Endothelial cell of umbilical vein (primary cell): ENCODE results near the gene PYY. TPM values are rescaled to one million over a fixed set of nuclear protein-coding genes. Genes with fewer than 3 reads are reported as not detected.

ENCODE experiments used
- BruUV-seq: library from RNA; stranded (reverse); fragments of 400-500 nt; replicated peaks from 2 replicates; lab custom pipeline; 2021; lab: Mats Ljungman, UMichigan
- CTCF ChIA-PET: fragments of 300-600, 350-600 bp; sonication (Branson Sonifier 250); formaldehyde crosslinking; loops from one replicate; lab custom pipeline; 2021; ENCODE audit warnings: antibody characterized with exemption, inconsistent platforms; lab: Charles Lee
- POLR2A ChIA-PET: fragments of 300-600, 350-600 bp; sonication (Branson Sonifier 250); formaldehyde crosslinking; loops from one replicate; lab custom pipeline; 2021; ENCODE audit warnings: antibody characterized with exemption, inconsistent platforms; lab: Charles Lee
- DNase-seq: peaks from one replicate; pipeline ENCODE4 v3.0.0-alpha.2; 2011; ENCODE audit warnings: low read depth, low spot score
- FAIRE-seq: peaks from 2 replicates; lab custom pipeline; 2011; peaks lifted over from hg19 to GRCh38; lab: Jason Lieb, UNC
- H2AFZ ChIP-seq: 2 replicates; pipeline ENCODE4 v1.6.0; 2012; ENCODE audit warnings: low read depth, low read length, control low read depth, inconsistent platforms
- H3K27ac ChIP-seq: 2 replicates; pipeline ENCODE4 v1.5.1; 2011; ENCODE audit warnings: low read depth, mild to moderate bottlenecking, control low read depth, low read length, moderate library complexity; ENCODE audit not compliant: insufficient read depth
- H3K27me3 ChIP-seq, 2 experiments: 2 replicates each; pipeline versions ENCODE4 v1.6.0 to v1.6.1; 2011; ENCODE audit warnings: low read length in 2 of 2, mixed read lengths in 1 of 2; ENCODE audit not compliant: control insufficient read depth in 2 of 2, insufficient read depth in 2 of 2
- H3K36me3 ChIP-seq, 2 experiments: 2 replicates in 1 of 2; 3 replicates in 1 of 2; pipeline ENCODE4 v1.5.1; 2011; ENCODE audit warnings: low read length in 2 of 2, mild to moderate bottlenecking in 1 of 2, moderate library complexity in 1 of 2; ENCODE audit not compliant: control insufficient read depth in 2 of 2, insufficient read depth in 2 of 2; ENCODE audit errors: extremely low read depth in 1 of 2
- H3K4me1 ChIP-seq: 3 replicates; pipeline ENCODE4 v1.5.1; 2011; ENCODE audit warnings: mild to moderate bottlenecking, low read length; ENCODE audit not compliant: control insufficient read depth, insufficient read depth; ENCODE audit errors: extremely low read depth
- H3K4me2 ChIP-seq: 2 replicates; pipeline ENCODE4 v1.6.1; 2011; ENCODE audit warnings: low read length, control low read depth, mixed read lengths; ENCODE audit not compliant: insufficient read depth
- H3K4me3 ChIP-seq, 3 experiments: fragments of 200-600 bp in 1 of 3; sonication (generic), shearing (Covaris generic) in 1 of 3; replicated peaks in 1 of 3; 2 replicates each; pipeline ENCODE4 v1.5.1; 2011 to 2016; ENCODE audit warnings: control low read depth in 3 of 3, low read length in 3 of 3, mild to moderate bottlenecking in 2 of 3, inconsistent platforms in 1 of 3, low read depth in 1 of 3, moderate library complexity in 1 of 3; ENCODE audit not compliant: insufficient read depth in 1 of 3
- H3K79me2 ChIP-seq: 2 replicates; pipeline ENCODE4 v1.6.0; 2012; ENCODE audit warnings: low read length, inconsistent platforms; ENCODE audit not compliant: control insufficient read depth, insufficient read depth
- H3K9ac ChIP-seq: replicated peaks from 2 replicates; pipeline ENCODE3; 2011; ENCODE audit warnings: low read length, control low read depth; ENCODE audit not compliant: insufficient read depth; ENCODE audit errors: extremely low read depth
- H3K9me1 ChIP-seq: replicated peaks from 3 replicates; pipeline ENCODE4 v1.6.0; 2011; ENCODE audit warnings: mild to moderate bottlenecking, low read length; ENCODE audit not compliant: control insufficient read depth, insufficient read depth; ENCODE audit errors: extremely low read depth
- H3K9me3 ChIP-seq: replicated peaks from 2 replicates; pipeline ENCODE4 v1.5.1; 2012; ENCODE audit warnings: low read length, inconsistent platforms; ENCODE audit not compliant: control insufficient read depth, insufficient read depth
- H4K20me1 ChIP-seq: replicated peaks from 2 replicates; pipeline ENCODE3; 2011; ENCODE audit warnings: mild to moderate bottlenecking, low read length; ENCODE audit not compliant: control insufficient read depth, insufficient read depth; ENCODE audit errors: extremely low read depth
- CTCF ChIP-seq, 2 donors: IDR thresholded peaks; 1 replicate in 1 of 2; 2 replicates in 1 of 2; pipeline ENCODE4 v1.5.1; 2011; ENCODE audit warnings: low read length in 2 of 2, mild to moderate bottlenecking in 2 of 2, moderate library complexity in 2 of 2, control low read depth in 1 of 2, inconsistent platforms in 1 of 2, low read depth in 1 of 2; ENCODE audit not compliant: insufficient read depth in 1 of 2; ENCODE audit errors: extremely low read depth in 1 of 2
- EZH2 ChIP-seq: IDR thresholded peaks from 2 replicates; pipeline ENCODE4 v1.6.1; 2012; ENCODE audit warnings: borderline replicate concordance, low read depth, mild to moderate bottlenecking, moderate library complexity, low read length, inconsistent platforms; ENCODE audit not compliant: severe bottlenecking
- FOS ChIP-seq: IDR thresholded peaks from 2 replicates; pipeline ENCODE4 v1.6.1; 2011; ENCODE audit warnings: mild to moderate bottlenecking, low read length, moderate library complexity, borderline replicate concordance; ENCODE audit not compliant: insufficient read depth
- GATA2 ChIP-seq: IDR thresholded peaks from 2 replicates; pipeline ENCODE4 v1.7.0; 2011; ENCODE audit warnings: low read depth, mild to moderate bottlenecking, moderate library complexity, mixed read lengths, low read length; ENCODE audit not compliant: insufficient read length, insufficient read depth
- JUN ChIP-seq: IDR thresholded peaks from 2 replicates; pipeline ENCODE4 v1.6.1; 2011; ENCODE audit warnings: borderline replicate concordance, low read depth; ENCODE audit not compliant: insufficient read length, insufficient read depth
- MYC ChIP-seq: IDR thresholded peaks from one replicate; pipeline ENCODE4 v1.6.1; 2011; ENCODE audit warnings: mild to moderate bottlenecking, low read depth, low read length
- POLR2A ChIP-seq: IDR thresholded peaks from 2 replicates; pipeline ENCODE4 v1.6.1; 2012; ENCODE audit warnings: low read depth, mild to moderate bottlenecking, control low read depth, low read length
- POLR2AphosphoS5 ChIP-seq: IDR thresholded peaks from 2 replicates; pipeline ENCODE4 v1.6.1; 2012; ENCODE audit warnings: low read depth, mild to moderate bottlenecking, control low read depth, low read length, moderate library complexity; ENCODE audit not compliant: insufficient read depth
- dilution Hi-C: fragments of 300-500 bp; cut with MboI; formaldehyde crosslinking; loops from one replicate; pipeline ENCODE4 v1.15.0; 2019; ENCODE audit warnings: low sequenced_read_pairs; ENCODE audit not compliant: extremely low pct_ligation_motif_present
- intact Hi-C: fragments of 100-400 bp; cut with micrococcal nuclease; formaldehyde crosslinking; loops from one replicate; pipeline ENCODE4 v1.10.0; 2022
- polyA plus RNA-seq, 4 experiments: library from polyadenylated mRNA; depleted of rRNA in 3 of 4; stranded (reverse) in 3 of 4; unstranded in 1 of 4; fragments of >200 nt; gene quantifications; 2 replicates each; pipeline versions ENCODE4 v1.2.1 to v1.2.3, GENCODE V29; 2011 to 2012; ENCODE audit warnings: missing spikeins in 1 of 4
- total RNA-seq: library from RNA; stranded (reverse); gene quantifications from 2 replicates; pipeline ENCODE4 v1.2.3, GENCODE V29; 2021
- TF ChIP-seq, protein P1 (sequence below): IDR thresholded peaks from 2 replicates; pipeline ENCODE4 v1.6.1; 2011; ENCODE audit not compliant: insufficient read depth, insufficient read length

PYY gene
- total and polyA plus RNA-seq, 2 donors (not counting 3 experiments of a cell fraction or from before 2014, with no cell fraction given), result not detected

- H4K20me1 ChIP-seq, result no peaks in the 10 kb centered on the region
- H3K79me2 ChIP-seq, result no peaks in the 10 kb centered on the region
- no peaks in the 10 kb centered on the region for H3K4me1 ChIP-seq
- no peaks in the 10 kb centered on the region for H3K9me1 ChIP-seq
- no peak overlapping the region for H3K27ac ChIP-seq
- no peaks in the 10 kb centered on the region for H3K9me3 ChIP-seq
- no peak overlapping the region for H3K4me2 ChIP-seq
- no peak overlapping the region for H3K9ac ChIP-seq
- POLR2A ChIA-PET, result no interaction called here
- FAIRE-seq (no peak), DNase-seq (no peak)
- BruUV-seq, result no TSS peak
- H2AFZ ChIP-seq, result no peak overlapping the region
- H3K36me3 ChIP-seq, result no peaks in the 10 kb centered on the region
- dilution Hi-C loops (no loop called here), intact Hi-C loops (no loop called here)
- no peak overlapping the region for H3K4me3 ChIP-seq
- no peak for TF ChIP-seq POLR2AphosphoS5
- TF ChIP-seq MYC, result no peak
- TF ChIP-seq GATA2, result no peak
- no peak for TF ChIP-seq EZH2
- TF ChIP-seq CTCF (IDR thresholded peaks at IDR 0.05; ENCODE audit: extremely low read depth in 1 of 2, insufficient read depth in 1 of 2, low read depth in 1 of 2, low read length in 2 of 2), result no peak
- TF ChIP-seq JUN, result no peak
- TF ChIP-seq, protein P1, sequence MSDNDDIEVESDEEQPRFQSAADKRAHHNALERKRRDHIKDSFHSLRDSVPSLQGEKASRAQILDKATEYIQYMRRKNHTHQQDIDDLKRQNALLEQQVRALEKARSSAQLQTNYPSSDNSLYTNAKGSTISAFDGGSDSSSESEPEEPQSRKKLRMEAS, result no peak
- no peak for TF ChIP-seq POLR2A
- TF ChIP-seq FOS, result no peak
- H3K27me3 ChIP-seq, result peaks cover 3 to 12% of the 10 kb centered on the region in 2 experiments
- CTCF ChIA-PET, result interaction anchor here (0.6 to 2.6 kb wide), 3 partner anchors 24 to 74 kb away, joined by 3 to 12 read pairs (median 8); no protein-coding TSS in a partner anchor
These were observed 13.6 kb upstream of the PYY start for GRCh38 chr17:43967251-43967875.
